Immature natural killer cell (primary cell): Measurements from ENCODE around the gene MAP4. TPM values are rescaled to one million over a fixed set of nuclear protein-coding genes. Genes with fewer than 3 reads are reported as not detected.
"Not testable (repeated sequence)": the region's sequence is repeated elsewhere in the genome, so short reads cannot be mapped to it uniquely, and the experiment has no call there.

Experiments used
- DNase-seq, 3 donors: peaks; one replicate each; pipeline ENCODE4 v3.0.0; 2022; ENCODE audit warnings: mixed read lengths in 1 of 3
- H3K27ac Mint-ChIP-seq, 6 donors: one replicate each; pipeline ENCODE4 v1.8.0; 2020; ENCODE audit warnings: mixed read lengths in 6 of 6, mild to moderate bottlenecking in 5 of 6, inconsistent platforms in 4 of 6, moderate library complexity in 3 of 6
- H3K27me3 Mint-ChIP-seq, 3 donors: one replicate each; pipeline ENCODE4 v1.8.0; 2020 to 2021; ENCODE audit warnings: low read depth in 3 of 3, mild to moderate bottlenecking in 3 of 3, mixed read lengths in 3 of 3, moderate library complexity in 3 of 3, inconsistent platforms in 1 of 3
- H3K36me3 Mint-ChIP-seq, 3 donors: one replicate each; pipeline ENCODE4 v1.8.0; 2020; ENCODE audit warnings: mixed read lengths in 3 of 3, inconsistent platforms in 2 of 3, mild to moderate bottlenecking in 2 of 3
- H3K4me1 Mint-ChIP-seq, 2 donors: one replicate each; pipeline ENCODE4 v1.8.0; 2020; ENCODE audit warnings: inconsistent platforms in 2 of 2, mild to moderate bottlenecking in 2 of 2, mixed read lengths in 2 of 2, moderate library complexity in 1 of 2
- H3K4me3 Mint-ChIP-seq, 5 donors: one replicate each; pipeline ENCODE4 v1.8.0; 2020; ENCODE audit warnings: mild to moderate bottlenecking in 5 of 5, mixed read lengths in 5 of 5, inconsistent platforms in 3 of 5, moderate library complexity in 3 of 5
- H3K9me3 Mint-ChIP-seq, 6 donors: one replicate each; pipeline ENCODE4 v1.8.0; 2020; ENCODE audit warnings: mild to moderate bottlenecking in 6 of 6, mixed read lengths in 6 of 6, inconsistent platforms in 4 of 6, moderate library complexity in 3 of 6
- polyA plus RNA-seq, 3 donors: library from polyadenylated mRNA; unstranded; fragments of 300-500 nt; fragmentation: Illumina TruSeq; gene quantifications; one replicate each; pipeline ENCODE4 v1.2.3, GENCODE V29; 2021

The MAP4 gene
- polyA plus RNA-seq: 10 to 100 TPM in 2 of 3 donors, 1 to 10 TPM in 1; 4.4 to 64.2 (median 17.4) TPM

- H3K4me3 Mint-ChIP-seq: no peak within 1 kb of the TSS
- peak within 1 kb of the TSS in 5 of 6 donors; percentile 17 to 66 (median 60) for H3K27ac Mint-ChIP-seq
These were observed at the start of gene MAP4 for GRCh38 chr3:48016301-48016973. TSS of gene MAP4 (minus strand) at chr3:48016416. CDS start at chr3:47998860, 17,556 bp downstream.

GRCh38 chr3:48065035-48065434 is 48.8 kb upstream of the MAP4 start:
- Mint-ChIP-seq H3K4me3 (no peak overlapping the region), H3K4me1 (peaks cover 12 to 37% of the 10 kb centered on the region in 2 donors), H3K27ac (peak overlapping the region in 4 of 6 donors; percentile 1 to 74 (median 40)), H3K9me3 (no peaks in the 10 kb centered on the region), H3K36me3 (peaks cover 0 to 4% (median 0%) of the 10 kb centered on the region in 3 donors), H3K27me3 (no peaks in the 10 kb centered on the region)
- DNase-seq: no peak

More at GRCh38 chr3:48016301-48016973, at the start of gene MAP4:
- DNase-seq: no peak
- Mint-ChIP-seq H3K36me3 (no peaks in the 10 kb centered on the region), H3K9me3 (no peaks in the 10 kb centered on the region), H3K27me3 (peaks cover 0 to 2% (median 1%) of the 10 kb centered on the region in 3 donors), H3K4me1 (peaks cover 25 to 58% of the 10 kb centered on the region in 2 donors)

- Mint-ChIP-seq H3K4me1 (peaks cover 15 to 40% of the 10 kb centered on the region in 2 donors), H3K9me3 (no peaks in the 10 kb centered on the region), H3K27ac (peak overlapping the region in 4 of 6 donors; percentile 2 to 69 (median 20)), H3K36me3 (peaks cover 0 to 4% (median 0%) of the 10 kb centered on the region in 3 donors), H3K27me3 (no peaks in the 10 kb centered on the region), H3K4me3 (no peak overlapping the region)
- no peak for DNase-seq
These were observed 48.1 kb upstream of the MAP4 start for GRCh38 chr3:48064292-48064829.

- H3K9me3 Mint-ChIP-seq, H3K27ac Mint-ChIP-seq, H3K4me3 Mint-ChIP-seq, DNase-seq, H3K36me3 Mint-ChIP-seq, H3K27me3 Mint-ChIP-seq: not testable (repeated sequence)
- peaks cover 21 to 54% of the 10 kb centered on the region in 2 donors for H3K4me1 Mint-ChIP-seq
These were observed 45.4 kb upstream of the MAP4 start for GRCh38 chr3:48061586-48061985.

GRCh38 chr3:48058091-48058490 is 41.9 kb upstream of the MAP4 start:
- DNase-seq: no peak
- Mint-ChIP-seq H3K9me3 (no peaks in the 10 kb centered on the region), H3K4me1 (peaks cover 17 to 30% of the 10 kb centered on the region in 2 donors), H3K4me3 (peak overlapping the region in 2 of 5 donors; percentile 32 to 33), H3K36me3 (peaks cover 0 to 4% (median 0%) of the 10 kb centered on the region in 3 donors), H3K27me3 (no peaks in the 10 kb centered on the region), H3K27ac (peak overlapping the region in 1 of 6 donors; percentile 14)

GRCh38 chr3:48057521-48057920 is 41.3 kb upstream of the MAP4 start:
- H3K36me3 Mint-ChIP-seq: peaks cover 0 to 4% (median 0%) of the 10 kb centered on the region in 3 donors
- H3K9me3 Mint-ChIP-seq: no peaks in the 10 kb centered on the region
- H3K4me3 Mint-ChIP-seq: no peak overlapping the region
- H3K27me3 Mint-ChIP-seq: no peaks in the 10 kb centered on the region
- no peak overlapping the region for H3K27ac Mint-ChIP-seq
- H3K4me1 Mint-ChIP-seq: peaks cover 23 to 35% of the 10 kb centered on the region in 2 donors
- no peak for DNase-seq

GRCh38 chr3:48047841-48048464 is 31.7 kb upstream of the MAP4 start:
- Mint-ChIP-seq H3K9me3 (no peaks in the 10 kb centered on the region), H3K4me1 (peaks cover 20 to 45% of the 10 kb centered on the region in 2 donors), H3K4me3 (no peak overlapping the region), H3K27me3 (no peaks in the 10 kb centered on the region), H3K27ac (no peak overlapping the region), H3K36me3 (peaks cover 0 to 12% (median 4%) of the 10 kb centered on the region in 3 donors)
- DNase-seq: no peak

- Mint-ChIP-seq H3K27ac (peak overlapping the region in 1 of 6 donors; percentile 20), H3K9me3 (no peaks in the 10 kb centered on the region), H3K4me3 (no peak overlapping the region), H3K36me3 (no peaks in the 10 kb centered on the region), H3K27me3 (no peaks in the 10 kb centered on the region), H3K4me1 (peaks cover 18 to 36% of the 10 kb centered on the region in 2 donors)
- DNase-seq: no peak
These were observed 26.0 kb upstream of the MAP4 start for GRCh38 chr3:48042071-48042760.

- DNase-seq: no peak
- no peak overlapping the region for H3K4me3 Mint-ChIP-seq
- H3K27ac Mint-ChIP-seq: peak overlapping the region in 1 of 6 donors; percentile 17
- H3K9me3 Mint-ChIP-seq: no peaks in the 10 kb centered on the region
- peaks cover 29 to 45% of the 10 kb centered on the region in 2 donors for H3K4me1 Mint-ChIP-seq
- H3K36me3 Mint-ChIP-seq: no peaks in the 10 kb centered on the region
- no peaks in the 10 kb centered on the region for H3K27me3 Mint-ChIP-seq
These were observed 23.4 kb upstream of the MAP4 start for GRCh38 chr3:48039487-48040190.

- no peak for DNase-seq
- Mint-ChIP-seq H3K4me3 (no peak overlapping the region), H3K36me3 (no peaks in the 10 kb centered on the region), H3K4me1 (peaks cover 34 to 51% of the 10 kb centered on the region in 2 donors), H3K27ac (peak overlapping the region in 2 of 6 donors; percentile 12 to 17), H3K9me3 (no peaks in the 10 kb centered on the region), H3K27me3 (no peaks in the 10 kb centered on the region)
These were observed 22.8 kb upstream of the MAP4 start for GRCh38 chr3:48038971-48039481.

GRCh38 chr3:48034000-48034516 is 17.8 kb upstream of the MAP4 start:
- H3K27ac Mint-ChIP-seq: peak overlapping the region; percentile 17 to 77 (median 61)
- H3K36me3 Mint-ChIP-seq: no peaks in the 10 kb centered on the region
- H3K27me3 Mint-ChIP-seq: no peaks in the 10 kb centered on the region
- peaks cover 29 to 50% of the 10 kb centered on the region in 2 donors for H3K4me1 Mint-ChIP-seq
- H3K9me3 Mint-ChIP-seq: no peaks in the 10 kb centered on the region
- DNase-seq: no peak
- peak overlapping the region; percentile 27 to 65 (median 36) for H3K4me3 Mint-ChIP-seq

GRCh38 chr3:48030188-48030587 is 14.0 kb upstream of the MAP4 start:
- DNase-seq: no peak
- H3K4me3 Mint-ChIP-seq: no peak overlapping the region
- H3K36me3 Mint-ChIP-seq: no peaks in the 10 kb centered on the region
- no peaks in the 10 kb centered on the region for H3K9me3 Mint-ChIP-seq
- H3K4me1 Mint-ChIP-seq: peaks cover 19 to 46% of the 10 kb centered on the region in 2 donors
- H3K27me3 Mint-ChIP-seq: no peaks in the 10 kb centered on the region
- H3K27ac Mint-ChIP-seq: no peak overlapping the region
